Gastroesophageal sphincter (tissue), 3 donors: ENCODE data around the gene KIAA1958.

Source experiments
- POLR2A ChIP-seq, 2 donors: fragments of 450-650 bp; IDR thresholded peaks; one replicate each; pipeline ENCODE4 v1.6.1; 2017; ENCODE audit warnings: antibody characterized with exemption in 2 of 2, mild to moderate bottlenecking in 2 of 2, moderate library complexity in 1 of 2
- POLR2AphosphoS5 ChIP-seq: sonication (generic); formaldehyde crosslinking; IDR thresholded peaks from one replicate; pipeline ENCODE4 v1.6.1; 2017; ENCODE audit warnings: antibody characterized with exemption
- TF ChIP-seq, protein P1 (sequence below), 4 experiments: fragments of 200-600 bp in 2 of 4; fragments of 450-650 bp in 2 of 4; sonication (generic) in 1 of 4; IDR thresholded peaks; one replicate each; pipeline ENCODE4 v1.5.1; 2017 to 2019; ENCODE audit warnings: antibody characterized with exemption in 4 of 4, mild to moderate bottlenecking in 2 of 4, moderate library complexity in 2 of 4

- TF ChIP-seq POLR2A (IDR thresholded peaks at IDR 0.05) (no peak), POLR2AphosphoS5 (no peak)
- TF ChIP-seq, protein P1, sequence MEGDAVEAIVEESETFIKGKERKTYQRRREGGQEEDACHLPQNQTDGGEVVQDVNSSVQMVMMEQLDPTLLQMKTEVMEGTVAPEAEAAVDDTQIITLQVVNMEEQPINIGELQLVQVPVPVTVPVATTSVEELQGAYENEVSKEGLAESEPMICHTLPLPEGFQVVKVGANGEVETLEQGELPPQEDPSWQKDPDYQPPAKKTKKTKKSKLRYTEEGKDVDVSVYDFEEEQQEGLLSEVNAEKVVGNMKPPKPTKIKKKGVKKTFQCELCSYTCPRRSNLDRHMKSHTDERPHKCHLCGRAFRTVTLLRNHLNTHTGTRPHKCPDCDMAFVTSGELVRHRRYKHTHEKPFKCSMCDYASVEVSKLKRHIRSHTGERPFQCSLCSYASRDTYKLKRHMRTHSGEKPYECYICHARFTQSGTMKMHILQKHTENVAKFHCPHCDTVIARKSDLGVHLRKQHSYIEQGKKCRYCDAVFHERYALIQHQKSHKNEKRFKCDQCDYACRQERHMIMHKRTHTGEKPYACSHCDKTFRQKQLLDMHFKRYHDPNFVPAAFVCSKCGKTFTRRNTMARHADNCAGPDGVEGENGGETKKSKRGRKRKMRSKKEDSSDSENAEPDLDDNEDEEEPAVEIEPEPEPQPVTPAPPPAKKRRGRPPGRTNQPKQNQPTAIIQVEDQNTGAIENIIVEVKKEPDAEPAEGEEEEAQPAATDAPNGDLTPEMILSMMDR (IDR thresholded peaks at IDR 0.05): no peak
Measured at GRCh38 chr9:112689161-112689740, 202.6 kb downstream of the KIAA1958 start.
